MM.1S (cell line): ENCODE measurements around the gene C2orf78.

ENCODE experiments used
- DNase-seq: peaks from one replicate; pipeline ENCODE4 v3.0.0-alpha.2; 2015
- H2AFZ ChIP-seq: fragments of 300-600 bp; sonication (generic); 2 replicates; pipeline ENCODE4 v1.6.0; 2016; ENCODE audit warnings: antibody characterized with exemption, low read length
- H3F3A ChIP-seq: fragments of 300-600 bp; sonication (generic); 2 replicates; pipeline ENCODE4 v1.6.1; 2016; ENCODE audit warnings: mild to moderate bottlenecking, antibody characterized with exemption, low read length, moderate library complexity, mixed read lengths; ENCODE audit not compliant: insufficient read depth
- H3K27ac ChIP-seq: fragments of 300-600 bp; sonication (generic); 2 replicates; pipeline ENCODE4 v1.5.1; 2016; ENCODE audit warnings: mild to moderate bottlenecking, low read length
- H3K27me3 ChIP-seq: fragments of 300-600 bp; sonication (generic); replicated peaks from 2 replicates; pipeline ENCODE4 v1.6.0; 2016; ENCODE audit warnings: low read length; ENCODE audit not compliant: insufficient read depth
- H3K36me3 ChIP-seq: fragments of 300-600 bp; sonication (generic); replicated peaks from 2 replicates; pipeline ENCODE4 v1.6.1; 2016; ENCODE audit warnings: mild to moderate bottlenecking, low read length, mixed read lengths; ENCODE audit not compliant: insufficient read depth
- H3K4me1 ChIP-seq: fragments of 300-600 bp; sonication (generic); 2 replicates; pipeline ENCODE4 v1.6.1; 2016; ENCODE audit warnings: low read length, mixed read lengths
- H3K4me2 ChIP-seq: fragments of 300-600 bp; sonication (generic); 2 replicates; pipeline ENCODE4 v1.6.0; 2016; ENCODE audit warnings: low read depth, low read length
- H3K4me3 ChIP-seq: fragments of 300-600 bp; sonication (generic); 2 replicates; pipeline ENCODE4 v1.5.1; 2016; ENCODE audit warnings: low read length, mixed read lengths
- H3K79me2 ChIP-seq: fragments of 300-600 bp; sonication (generic); 2 replicates; pipeline ENCODE4 v1.6.1; 2016; ENCODE audit warnings: mixed run types, low read length, mixed read lengths
- H3K9ac ChIP-seq: fragments of 300-600 bp; sonication (generic); 2 replicates; pipeline ENCODE4 v1.6.1; 2016; ENCODE audit warnings: low read length, mixed read lengths
- H3K9me2 ChIP-seq: fragments of 300-600 bp; sonication (generic); replicated peaks from 2 replicates; pipeline ENCODE4 v1.6.1; 2016; ENCODE audit warnings: mild to moderate bottlenecking, low read length, mixed read lengths; ENCODE audit not compliant: insufficient read depth
- H3K9me3 ChIP-seq: fragments of 300-600 bp; sonication (generic); replicated peaks from 2 replicates; pipeline ENCODE4 v1.6.1; 2016; ENCODE audit warnings: mild to moderate bottlenecking, low read length, mixed read lengths; ENCODE audit not compliant: insufficient read depth
- H4K20me1 ChIP-seq: fragments of 300-600 bp; sonication (generic); 2 replicates; pipeline ENCODE4 v1.6.1; 2016; ENCODE audit warnings: mild to moderate bottlenecking, low read length, moderate library complexity, mixed read lengths; ENCODE audit not compliant: insufficient read depth
- EZH2 ChIP-seq: fragments of 300-600 bp; sonication (generic); optimal IDR thresholded peaks from 2 replicates; pipeline ENCODE3; 2017; ENCODE audit warnings: low read depth, mild to moderate bottlenecking, antibody characterized with exemption, low read length, mixed read lengths
- EZH2phosphoT487 ChIP-seq: fragments of 300-600 bp; sonication (generic); IDR thresholded peaks from 2 replicates; pipeline ENCODE4 v1.6.1; 2018; ENCODE audit warnings: antibody characterized with exemption, low read length
- TF ChIP-seq, protein P1 (sequence below): fragments of 300-600 bp; sonication (generic); IDR thresholded peaks from 2 replicates; pipeline ENCODE4 v1.5.1; 2016; ENCODE audit warnings: antibody characterized with exemption, low read length, mixed read lengths

C2orf78 gene

DNA sequence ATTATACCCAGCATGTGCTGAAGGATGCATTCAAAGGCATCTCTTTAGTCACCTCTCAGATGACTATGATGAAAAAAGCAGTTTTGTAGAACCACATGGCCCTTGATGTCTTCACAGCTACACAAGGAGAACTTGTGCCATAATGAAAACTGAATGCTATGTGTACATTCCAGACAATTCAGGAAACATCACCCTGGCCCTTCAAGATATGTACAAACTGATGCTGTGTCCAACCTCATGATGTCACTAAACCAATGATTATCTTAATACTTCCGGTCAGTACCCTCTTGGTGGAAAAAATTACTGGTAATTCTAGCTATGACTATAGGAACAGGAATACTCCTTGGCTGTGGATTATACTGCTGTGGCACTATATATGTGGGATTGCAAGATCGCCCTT is 24.1 kb upstream of the C2orf78 start:
- Histone ChIP-seq H3F3A (no peaks in the 10 kb centered on the region), H3K4me3 (no peak overlapping the region), H2AFZ (no peak overlapping the region), H3K9me2 (no peaks in the 10 kb centered on the region), H4K20me1 (no peaks in the 10 kb centered on the region), H3K9ac (no peak overlapping the region), H3K79me2 (no peaks in the 10 kb centered on the region), H3K9me3 (no peaks in the 10 kb centered on the region), H3K27ac (no peak overlapping the region), H3K4me2 (no peak overlapping the region), H3K27me3 (no peaks in the 10 kb centered on the region), H3K4me1 (no peaks in the 10 kb centered on the region), H3K36me3 (no peaks in the 10 kb centered on the region; the same call in 1 of the 2 replicates)
- no peak for TF ChIP-seq EZH2
- TF ChIP-seq, protein P1, sequence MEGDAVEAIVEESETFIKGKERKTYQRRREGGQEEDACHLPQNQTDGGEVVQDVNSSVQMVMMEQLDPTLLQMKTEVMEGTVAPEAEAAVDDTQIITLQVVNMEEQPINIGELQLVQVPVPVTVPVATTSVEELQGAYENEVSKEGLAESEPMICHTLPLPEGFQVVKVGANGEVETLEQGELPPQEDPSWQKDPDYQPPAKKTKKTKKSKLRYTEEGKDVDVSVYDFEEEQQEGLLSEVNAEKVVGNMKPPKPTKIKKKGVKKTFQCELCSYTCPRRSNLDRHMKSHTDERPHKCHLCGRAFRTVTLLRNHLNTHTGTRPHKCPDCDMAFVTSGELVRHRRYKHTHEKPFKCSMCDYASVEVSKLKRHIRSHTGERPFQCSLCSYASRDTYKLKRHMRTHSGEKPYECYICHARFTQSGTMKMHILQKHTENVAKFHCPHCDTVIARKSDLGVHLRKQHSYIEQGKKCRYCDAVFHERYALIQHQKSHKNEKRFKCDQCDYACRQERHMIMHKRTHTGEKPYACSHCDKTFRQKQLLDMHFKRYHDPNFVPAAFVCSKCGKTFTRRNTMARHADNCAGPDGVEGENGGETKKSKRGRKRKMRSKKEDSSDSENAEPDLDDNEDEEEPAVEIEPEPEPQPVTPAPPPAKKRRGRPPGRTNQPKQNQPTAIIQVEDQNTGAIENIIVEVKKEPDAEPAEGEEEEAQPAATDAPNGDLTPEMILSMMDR: no peak
- no peak for TF ChIP-seq EZH2phosphoT487
- DNase-seq: no peak

DNA sequence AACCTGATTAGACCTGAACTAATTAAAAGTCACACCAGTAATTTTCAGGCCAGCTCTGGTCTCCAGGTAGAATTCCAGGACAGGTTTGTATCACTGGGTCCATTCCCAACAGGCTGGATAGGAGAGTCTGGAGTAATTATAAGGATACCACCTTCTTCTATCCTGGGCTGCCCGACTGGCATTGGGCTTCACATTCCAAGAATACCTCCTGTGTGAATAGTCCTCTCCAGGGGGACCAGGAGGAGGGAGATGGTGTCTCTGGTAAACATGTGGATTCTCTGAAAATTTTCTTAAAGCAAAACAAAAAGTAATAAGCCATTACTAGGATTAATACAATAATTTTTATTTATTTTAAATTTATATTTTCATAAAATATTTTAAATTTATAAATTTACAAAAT is 21.4 kb upstream of the C2orf78 start:
- Histone ChIP-seq H3F3A (no peaks in the 10 kb centered on the region), H3K4me1 (no peaks in the 10 kb centered on the region), H3K9ac (no peak overlapping the region), H2AFZ (no peak overlapping the region), H3K27ac (no peak overlapping the region), H3K79me2 (no peaks in the 10 kb centered on the region), H3K9me3 (no peaks in the 10 kb centered on the region), H3K27me3 (no peaks in the 10 kb centered on the region), H3K9me2 (no peaks in the 10 kb centered on the region), H4K20me1 (no peaks in the 10 kb centered on the region), H3K36me3 (peaks cover 5% of the 10 kb centered on the region; the same call in 1 of the 2 replicates), H3K4me3 (no peak overlapping the region), H3K4me2 (no peak overlapping the region)
- no peak for TF ChIP-seq EZH2
- no peak for TF ChIP-seq EZH2phosphoT487
- TF ChIP-seq, protein P1: no peak
- no peak for DNase-seq

DNA sequence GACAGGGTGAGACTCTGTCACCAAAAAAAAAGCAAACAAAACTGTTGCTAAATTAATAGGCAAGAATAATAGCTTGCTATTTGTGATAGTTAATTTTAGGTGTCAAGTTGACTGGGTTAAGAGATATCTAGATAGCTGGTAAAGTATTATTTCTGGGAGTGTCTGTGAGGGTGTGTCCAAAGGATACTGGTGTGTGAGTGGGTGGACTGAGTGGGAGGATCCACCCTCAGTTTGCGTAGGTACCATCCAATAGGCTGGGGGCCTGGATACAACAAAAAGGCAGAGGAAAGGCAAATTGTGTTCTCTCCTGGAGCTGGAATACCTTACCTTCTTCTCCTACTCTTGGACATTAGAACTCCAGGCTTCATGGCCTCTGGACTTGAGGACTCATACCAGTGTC is 19.0 kb upstream of the C2orf78 start:
- no peak overlapping the region for H2AFZ ChIP-seq
- no peaks in the 10 kb centered on the region for H3K79me2 ChIP-seq
- DNase-seq: no peak
- H3K27me3 ChIP-seq: no peaks in the 10 kb centered on the region
- H3K4me1 ChIP-seq: no peaks in the 10 kb centered on the region
- no peaks in the 10 kb centered on the region for H4K20me1 ChIP-seq
- TF ChIP-seq EZH2phosphoT487: no peak
- TF ChIP-seq, protein P1: no peak
- TF ChIP-seq EZH2: no peak
- no peaks in the 10 kb centered on the region for H3F3A ChIP-seq
- peaks cover 8% of the 10 kb centered on the region; the same call in 1 of the 2 replicates for H3K36me3 ChIP-seq
- H3K4me2 ChIP-seq: no peak overlapping the region
- no peaks in the 10 kb centered on the region for H3K9me3 ChIP-seq
- no peak overlapping the region for H3K9ac ChIP-seq
- H3K27ac ChIP-seq: no peak overlapping the region
- H3K4me3 ChIP-seq: no peak overlapping the region
- H3K9me2 ChIP-seq: no peaks in the 10 kb centered on the region

DNA sequence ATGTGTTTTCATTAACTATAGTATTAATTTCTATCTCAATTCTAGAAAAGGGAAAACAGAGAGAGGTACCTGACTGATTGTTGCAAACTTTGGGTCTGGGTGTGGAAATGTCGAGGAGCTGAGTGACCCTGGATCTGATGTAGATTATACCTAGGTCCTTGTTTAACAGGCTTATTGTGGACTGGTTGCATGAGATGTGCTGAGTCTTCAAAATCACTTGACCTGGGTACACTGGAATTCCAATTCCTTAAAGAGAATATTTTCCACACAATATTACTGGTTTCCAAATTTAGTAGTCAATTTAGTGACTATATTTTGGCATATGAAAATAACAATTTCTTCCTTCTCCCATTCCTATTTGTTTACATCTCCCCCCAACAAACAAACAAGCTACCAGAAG is 17.6 kb upstream of the C2orf78 start:
- peaks cover 8% of the 10 kb centered on the region; the same call in 1 of the 2 replicates for H3K36me3 ChIP-seq

More for the DNA sequence above, 17.6 kb upstream of the C2orf78 start:
- Histone ChIP-seq H3K9ac (no peak overlapping the region), H2AFZ (no peak overlapping the region), H3K27me3 (no peaks in the 10 kb centered on the region), H3K9me3 (no peaks in the 10 kb centered on the region), H3K4me3 (no peak overlapping the region), H3K9me2 (no peaks in the 10 kb centered on the region), H3F3A (no peaks in the 10 kb centered on the region), H3K4me1 (no peaks in the 10 kb centered on the region), H4K20me1 (no peaks in the 10 kb centered on the region), H3K4me2 (no peak overlapping the region), H3K27ac (no peak overlapping the region), H3K79me2 (no peaks in the 10 kb centered on the region)
- no peak for DNase-seq
- TF ChIP-seq EZH2phosphoT487 (no peak), EZH2 (no peak)
- TF ChIP-seq, protein P1: no peak
